Esophagus squamous epithelium (tissue), 5 donors: ENCODE measurements around the gene TM9SF4. TPM values are rescaled to one million over a fixed set of nuclear protein-coding genes. Genes with fewer than 3 reads are reported as not detected.
"Not testable (repeated sequence)": the region's sequence is repeated elsewhere in the genome, so short reads cannot be mapped to it uniquely, and the experiment has no call there.

Source experiments
- DNase-seq: peaks from one replicate; lab custom pipeline; 2025; lab: John Stamatoyannopoulos, UW
- H3K27ac ChIP-seq, 4 donors: fragments of 200-600 bp; sonication (generic); one replicate each; pipeline ENCODE4 v1.5.1; 2016 to 2019; ENCODE audit warnings: mild to moderate bottlenecking in 1 of 4
- H3K27me3 ChIP-seq, 4 donors: fragments of 200-600 bp; sonication (generic); 1 replicate in 3 of 4; 2 replicates in 1 of 4; pipeline versions ENCODE4 v1.5.1 to v1.6.0; 2017 to 2021; ENCODE audit warnings: antibody characterized with exemption in 1 of 4
- H3K36me3 ChIP-seq, 3 donors: fragments of 200-600 bp; sonication (generic); one replicate each; pipeline ENCODE4 v1.5.1; 2016 to 2019
- H3K4me1 ChIP-seq, 3 donors: fragments of 200-600 bp; sonication (generic); one replicate each; pipeline ENCODE4 v1.5.1; 2017 to 2019
- H3K4me3 ChIP-seq, 4 donors: fragments of 200-600 bp; sonication (generic); 1 replicate in 3 of 4; 2 replicates in 1 of 4; pipeline ENCODE4 v1.5.1; 2016 to 2019; ENCODE audit warnings: mild to moderate bottlenecking in 2 of 4, moderate library complexity in 1 of 4
- H3K9me3 ChIP-seq, 3 donors: fragments of 200-600 bp; sonication (generic); one replicate each; pipeline ENCODE4 v1.5.1; 2016 to 2019
- CTCF ChIP-seq, 6 experiments: fragments of 450-650 bp in 4 of 6; fragments of 200-600 bp in 2 of 6; sonication (generic) in 2 of 6; IDR thresholded peaks; one replicate each; pipeline ENCODE4 v1.5.1; 2016 to 2019; ENCODE audit warnings: antibody characterized with exemption in 6 of 6, mild to moderate bottlenecking in 4 of 6, moderate library complexity in 4 of 6
- POLR2A ChIP-seq, 4 donors: fragments of 450-650 bp; IDR thresholded peaks; one replicate each; pipeline ENCODE4 v1.6.1; 2017; ENCODE audit warnings: antibody characterized with exemption in 4 of 4, mild to moderate bottlenecking in 4 of 4, moderate library complexity in 3 of 4
- WGBS, 2 donors: methylation state at CpG; one replicate each; pipeline ENCODE4 v1.1.5; 2018; 5-methylcytosine and 5-hydroxymethylcytosine counted together
- intact Hi-C: fragments of 100-400 bp; cut with DNase I; formaldehyde crosslinking; loops from one replicate; pipeline ENCODE4 v1.15.0; 2022
- total RNA-seq, 4 donors: library from RNA; depleted of rRNA; stranded (reverse); fragments of >200 nt; gene quantifications; one replicate each; pipeline ENCODE4 v1.1.0, GENCODE V29; 2016
- donor health status: DM: yes; HTN: yes; CAD: no.

TM9SF4 gene
- total RNA-seq, 4 donors from 2014 or later = 28.5 to 36.3 (median 32.1) TPM

- DNase-seq = no peak
- Histone ChIP-seq H3K27me3 (no peaks in the 10 kb centered on the region), H3K27ac (no peak overlapping the region), H3K4me3 (no peak overlapping the region), H3K4me1 (peaks cover 22 to 71% (median 26%) of the 10 kb centered on the region in 3 donors), H3K9me3 (no peaks in the 10 kb centered on the region), H3K36me3 (peaks cover 0 to 12% (median 0%) of the 10 kb centered on the region in 3 donors)
- intact Hi-C loops = loop anchor here (10.0 kb wide), 1 partner anchor 89 kb away; the partner anchor contains the start of genes PLAGL2 and POFUT1
- WGBS, 2 donors = 80 to 83% methylated on average over 6 of the region's 6 CpGs
- TF ChIP-seq CTCF (IDR thresholded peaks at IDR 0.05) (no peak), POLR2A (IDR thresholded peaks at IDR 0.05) (no peak)
These were observed 6.6 kb downstream of the TM9SF4 start for GRCh38 chr20:32116079-32116521.

- Histone ChIP-seq H3K4me1 (peaks cover 17 to 64% (median 22%) of the 10 kb centered on the region in 3 donors), H3K36me3 (peaks cover 0 to 12% (median 0%) of the 10 kb centered on the region in 3 donors)
- not testable (repeated sequence) for H3K27me3 ChIP-seq, H3K9me3 ChIP-seq, DNase-seq, H3K27ac ChIP-seq, H3K4me3 ChIP-seq
- 89 to 96% methylated on average over 1 to 4 of the region's 6 CpGs for WGBS, 2 donors
- intact Hi-C loops = loop anchor here (10.0 kb wide), 1 partner anchor 88 kb away; the partner anchor contains the start of genes PLAGL2 and POFUT1
These were observed 7.3 kb downstream of the TM9SF4 start for GRCh38 chr20:32116796-32117195.

GRCh38 chr20:32118427-32118826, 8.9 kb downstream of the TM9SF4 start:
- H3K9me3 ChIP-seq, H3K4me3 ChIP-seq, H3K27me3 ChIP-seq, DNase-seq, H3K27ac ChIP-seq: not testable (repeated sequence)
- peaks cover 8 to 48% (median 15%) of the 10 kb centered on the region in 3 donors for H3K4me1 ChIP-seq
- WGBS, 2 donors = 91 to 92% methylated on average over 5 of the region's 5 CpGs
- peaks cover 0 to 12% (median 0%) of the 10 kb centered on the region in 3 donors for H3K36me3 ChIP-seq
- intact Hi-C loops = loop anchor here (10.0 kb wide), 1 partner anchor 86 kb away; the partner anchor contains the start of genes PLAGL2 and POFUT1

GRCh38 chr20:32119734-32120133, 10.2 kb downstream of the TM9SF4 start:
- peaks cover 0 to 35% (median 5%) of the 10 kb centered on the region in 3 donors for H3K4me1 ChIP-seq
- no peak overlapping the region for H3K4me3 ChIP-seq
- peaks cover 0 to 20% (median 0%) of the 10 kb centered on the region in 3 donors for H3K36me3 ChIP-seq
- no peak overlapping the region for H3K27ac ChIP-seq
- TF ChIP-seq CTCF (IDR thresholded peaks at IDR 0.05) (no peak), POLR2A (IDR thresholded peaks at IDR 0.05) (no peak)
- no peak for DNase-seq
- H3K9me3 ChIP-seq = no peaks in the 10 kb centered on the region
- H3K27me3 ChIP-seq = no peaks in the 10 kb centered on the region
- intact Hi-C loops = loop anchor here (10.0 kb wide), 1 partner anchor 85 kb away; the partner anchor contains the start of genes PLAGL2 and POFUT1
- WGBS, 2 donors = 87 to 94% methylated on average over 2 of the region's 2 CpGs

- Histone ChIP-seq H3K4me1 (peaks cover 0 to 16% (median 0%) of the 10 kb centered on the region in 3 donors), H3K36me3 (peaks cover 0 to 15% (median 4%) of the 10 kb centered on the region in 3 donors)
- whole genome bisulfite sequencing, 2 donors = no CpG with 5 or more reads among the region's 31 CpGs
- intact Hi-C loops, DNase-seq, H3K27me3 ChIP-seq, H3K27ac ChIP-seq, H3K9me3 ChIP-seq, H3K4me3 ChIP-seq: not testable (repeated sequence)
These were observed 12.4 kb downstream of the TM9SF4 start for GRCh38 chr20:32121908-32122307.

- no peak overlapping the region for H3K4me3 ChIP-seq
- no peaks in the 10 kb centered on the region for H3K9me3 ChIP-seq
- intact Hi-C loops = no loop called here
- no peak for DNase-seq
- H3K27ac ChIP-seq = no peak overlapping the region
- H3K4me1 ChIP-seq = peaks cover 0 to 5% (median 0%) of the 10 kb centered on the region in 3 donors
- TF ChIP-seq CTCF (IDR thresholded peaks at IDR 0.05) (no peak), POLR2A (IDR thresholded peaks at IDR 0.05) (no peak)
- H3K36me3 ChIP-seq = peaks cover 0 to 20% (median 4%) of the 10 kb centered on the region in 3 donors
- H3K27me3 ChIP-seq = no peaks in the 10 kb centered on the region
- WGBS, 2 donors = 89 to 90% methylated on average over 1 of the region's 4 CpGs
These were observed 13.6 kb downstream of the TM9SF4 start for GRCh38 chr20:32123088-32123487.
